IPS-NIHi11 (cell line): ENCODE measurements around the gene RAI1.
"Not testable (repeated sequence)": the region's sequence is repeated elsewhere in the genome, so short reads cannot be mapped to it uniquely, and the experiment has no call there.

Experiments used
- DNase-seq: peaks from one replicate; pipeline ENCODE4 v3.0.0; 2012; ENCODE audit warnings: mixed read lengths, low spot score

Gene RAI1

GRCh38 chr17:17804007-17804406 lies 122.7 kb downstream of the RAI1 start:
- no peak for DNase-seq

GRCh38 chr17:17805575-17805974 lies 124.3 kb downstream of the RAI1 start:
- no peak for DNase-seq

- no peak for DNase-seq
These were observed 124.8 kb downstream of the RAI1 start for GRCh38 chr17:17806035-17806434.

- DNase-seq, result no peak
These were observed 125.5 kb downstream of the RAI1 start for GRCh38 chr17:17806611-17807274.

GRCh38 chr17:17807440-17807839 lies 126.2 kb downstream of the RAI1 start:
- DNase-seq, result no peak

GRCh38 chr17:17808200-17808599 lies 126.9 kb downstream of the RAI1 start:
- DNase-seq, result not testable (repeated sequence)

- no peak for DNase-seq
These were observed 127.6 kb downstream of the RAI1 start for GRCh38 chr17:17808706-17809432.

GRCh38 chr17:17809531-17810083 lies 128.3 kb downstream of the RAI1 start:
- no peak for DNase-seq

GRCh38 chr17:17810084-17810894 lies 129.0 kb downstream of the RAI1 start:
- peak; percentile 91 for DNase-seq

GRCh38 chr17:17810895-17811248 lies 129.6 kb downstream of the RAI1 start:
- DNase-seq, result no peak

GRCh38 chr17:17811381-17812210 lies 130.3 kb downstream of the RAI1 start:
- peak; percentile 55 for DNase-seq

GRCh38 chr17:17812211-17813054 lies 131.2 kb downstream of the RAI1 start:
- peak; percentile 90 for DNase-seq

- DNase-seq, result no peak
These were observed 131.9 kb downstream of the RAI1 start for GRCh38 chr17:17813055-17813724.

- DNase-seq, result no peak
These were observed 132.5 kb downstream of the RAI1 start for GRCh38 chr17:17813725-17814095.

GRCh38 chr17:17814162-17815061 lies 133.2 kb downstream of the RAI1 start:
- no peak for DNase-seq

GRCh38 chr17:17815062-17815406 lies 133.8 kb downstream of the RAI1 start:
- DNase-seq, result no peak

GRCh38 chr17:17815436-17816200 lies 134.4 kb downstream of the RAI1 start:
- no peak for DNase-seq

GRCh38 chr17:17816240-17816814 lies 135.1 kb downstream of the RAI1 start:
- DNase-seq, result no peak
